ENCODE data around the gene SIM2.
"Not testable (repeated sequence)": the region's sequence is repeated elsewhere in the genome, so short reads cannot be mapped to it uniquely, and the experiment has no call there.

The SIM2 gene

DNA sequence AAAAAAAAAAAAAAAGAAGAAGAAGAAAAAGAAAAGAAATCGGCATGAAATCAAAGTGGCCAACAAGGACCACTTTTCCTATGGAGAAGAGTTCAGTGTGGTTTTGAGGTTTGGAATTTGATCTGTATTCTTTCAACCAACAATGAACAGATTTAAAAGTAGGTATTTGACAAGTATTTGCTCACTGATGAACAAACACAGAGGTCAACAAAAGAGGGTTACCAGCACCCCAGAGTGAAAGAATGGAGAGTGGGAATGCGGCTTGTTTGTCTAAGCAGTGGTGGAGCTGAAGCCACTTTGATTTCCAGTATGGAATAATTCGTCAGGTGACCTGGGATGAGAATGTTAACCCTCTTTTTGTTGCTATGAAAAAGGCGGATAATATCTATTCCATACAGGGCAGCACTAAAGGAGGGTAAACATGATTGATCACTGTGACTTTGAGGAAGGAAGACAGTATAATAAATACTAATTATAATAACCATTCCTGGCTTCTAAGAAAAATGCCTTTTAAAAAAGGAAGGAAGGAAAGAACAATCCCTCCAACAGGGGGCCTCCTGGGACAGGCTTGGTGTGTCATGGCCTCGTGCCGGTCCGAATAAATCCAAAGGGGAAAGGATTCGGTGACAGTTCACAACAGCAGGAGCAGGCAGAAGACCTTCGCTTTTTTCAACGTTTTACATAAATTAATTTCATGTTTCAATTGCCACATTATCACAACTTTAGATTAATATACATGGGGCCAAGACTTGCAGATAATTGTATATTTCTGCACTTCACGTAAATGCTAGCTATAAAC, 37.2 kb upstream of the SIM2 start:
- DNase-seq (ENCODE audit: low read depth) = peak; percentile 46
- TF ChIP-seq, protein P1, sequence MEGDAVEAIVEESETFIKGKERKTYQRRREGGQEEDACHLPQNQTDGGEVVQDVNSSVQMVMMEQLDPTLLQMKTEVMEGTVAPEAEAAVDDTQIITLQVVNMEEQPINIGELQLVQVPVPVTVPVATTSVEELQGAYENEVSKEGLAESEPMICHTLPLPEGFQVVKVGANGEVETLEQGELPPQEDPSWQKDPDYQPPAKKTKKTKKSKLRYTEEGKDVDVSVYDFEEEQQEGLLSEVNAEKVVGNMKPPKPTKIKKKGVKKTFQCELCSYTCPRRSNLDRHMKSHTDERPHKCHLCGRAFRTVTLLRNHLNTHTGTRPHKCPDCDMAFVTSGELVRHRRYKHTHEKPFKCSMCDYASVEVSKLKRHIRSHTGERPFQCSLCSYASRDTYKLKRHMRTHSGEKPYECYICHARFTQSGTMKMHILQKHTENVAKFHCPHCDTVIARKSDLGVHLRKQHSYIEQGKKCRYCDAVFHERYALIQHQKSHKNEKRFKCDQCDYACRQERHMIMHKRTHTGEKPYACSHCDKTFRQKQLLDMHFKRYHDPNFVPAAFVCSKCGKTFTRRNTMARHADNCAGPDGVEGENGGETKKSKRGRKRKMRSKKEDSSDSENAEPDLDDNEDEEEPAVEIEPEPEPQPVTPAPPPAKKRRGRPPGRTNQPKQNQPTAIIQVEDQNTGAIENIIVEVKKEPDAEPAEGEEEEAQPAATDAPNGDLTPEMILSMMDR (conservative IDR thresholded peaks at IDR 0.05; ENCODE audit: low read depth, low read length) = peak; percentile 75
- H3K4me3 ChIP-seq (ENCODE audit: low read depth, low read length) = no peak overlapping the region

DNA sequence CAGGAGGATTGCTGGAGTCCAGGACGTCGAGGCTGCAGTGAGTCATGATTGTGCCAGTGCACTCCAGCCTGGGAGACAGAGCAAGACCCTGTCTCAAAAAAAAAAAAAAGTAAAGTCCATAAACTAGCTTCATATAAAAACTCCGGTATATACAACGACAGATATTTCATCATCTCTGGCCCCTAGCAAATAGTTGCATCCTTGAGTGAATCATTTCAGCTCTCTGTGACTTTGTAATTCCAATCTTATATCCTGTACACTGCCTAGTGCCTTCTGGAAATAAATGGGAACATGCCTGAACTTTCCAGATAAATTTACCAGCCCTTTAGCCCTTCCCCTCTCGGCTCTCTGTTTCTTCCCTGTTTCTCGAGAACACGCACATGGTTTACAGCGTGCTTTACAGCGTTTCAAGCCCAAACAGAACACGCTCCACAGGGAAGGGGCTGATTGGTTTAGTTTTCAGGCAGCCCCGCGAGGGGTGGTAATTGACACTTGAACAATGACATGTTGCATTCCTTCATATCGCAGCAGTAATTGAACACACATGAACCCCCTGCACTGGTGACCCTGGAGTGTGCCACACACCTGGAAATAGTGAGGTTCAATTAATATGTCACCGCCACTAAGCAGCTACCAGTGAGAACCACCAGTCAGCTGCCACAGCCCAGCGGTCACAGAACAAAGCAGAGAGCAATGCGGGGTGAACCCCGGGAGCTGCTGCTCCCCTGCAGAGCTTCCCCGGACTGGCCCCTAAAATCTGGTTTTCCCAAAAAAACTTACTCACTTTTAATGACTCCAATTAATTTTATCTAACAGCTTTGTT, 35.7 kb upstream of the SIM2 start:
- no peak overlapping the region for H3K4me3 ChIP-seq (ENCODE audit: low read depth, low read length)
- TF ChIP-seq, protein P1 (conservative IDR thresholded peaks at IDR 0.05; ENCODE audit: low read depth, low read length) = no peak
- DNase-seq (ENCODE audit: low read depth) = peak; percentile 30

DNA sequence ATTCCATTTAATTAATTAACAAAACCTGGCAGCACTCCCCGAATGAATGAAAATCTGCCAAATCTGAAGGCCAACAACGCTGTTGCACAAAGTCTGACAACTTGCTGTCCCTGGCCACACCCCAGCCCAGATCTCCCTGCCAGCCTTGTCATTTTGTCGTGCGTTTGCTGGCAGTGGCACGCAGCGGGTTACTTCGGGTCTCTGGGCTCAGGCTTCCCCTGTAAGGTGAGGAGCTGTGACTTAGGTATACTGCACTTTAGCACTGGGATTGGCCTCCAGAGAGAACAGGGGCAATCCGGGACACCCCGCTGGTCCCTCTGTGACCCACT, 34.3 kb upstream of the SIM2 start:
- TF ChIP-seq, protein P1 (conservative IDR thresholded peaks at IDR 0.05; ENCODE audit: low read depth, low read length) = no peak
- no peak overlapping the region for H3K4me3 ChIP-seq (ENCODE audit: low read depth, low read length)
- no peak for DNase-seq (ENCODE audit: low read depth)

DNA sequence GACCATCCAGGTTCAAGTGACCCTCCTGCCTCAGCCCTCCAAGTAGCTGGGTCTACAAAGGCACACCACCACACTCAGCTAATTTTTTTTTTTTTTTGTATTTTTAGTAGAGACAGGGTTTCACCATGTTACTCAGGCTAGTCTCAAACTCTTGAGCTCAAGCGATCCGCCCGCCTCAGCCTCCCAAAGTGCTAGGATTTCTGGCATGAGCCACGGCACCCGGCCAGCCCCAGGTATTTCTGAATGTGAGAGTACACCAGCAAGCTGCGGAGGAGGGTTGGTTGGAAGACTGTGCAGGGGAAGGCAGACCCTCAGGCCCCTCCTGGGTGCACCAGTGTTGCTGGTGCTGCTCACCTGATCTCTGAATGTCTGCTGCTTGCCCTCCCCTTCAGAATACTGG, 33.1 kb upstream of the SIM2 start:
- no peak overlapping the region for H3K4me3 ChIP-seq (ENCODE audit: low read depth, low read length)
- TF ChIP-seq, protein P1 (conservative IDR thresholded peaks at IDR 0.05; ENCODE audit: low read depth, low read length) = no peak
- DNase-seq (ENCODE audit: low read depth) = no peak

DNA sequence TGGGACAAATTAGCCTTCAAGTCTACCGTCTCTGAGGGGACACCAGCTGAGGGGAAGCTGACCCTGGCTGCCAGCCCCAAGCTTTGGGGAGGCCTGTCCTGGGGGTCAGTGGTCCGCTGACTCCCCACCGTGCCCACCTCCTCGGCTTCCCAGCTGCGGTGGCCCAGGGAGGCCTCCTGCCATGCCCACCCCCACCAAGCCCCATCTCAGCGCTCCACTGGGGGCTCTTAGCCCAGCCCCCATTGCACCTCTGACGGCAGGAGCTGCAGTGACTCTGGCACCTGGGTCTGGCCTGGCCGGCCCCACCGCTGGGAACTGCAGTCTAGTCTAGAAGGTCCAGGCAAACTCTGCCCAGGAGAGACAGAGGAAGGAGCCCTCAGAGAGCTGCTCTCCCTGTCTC, 30.2 kb upstream of the SIM2 start:
- TF ChIP-seq, protein P1 (conservative IDR thresholded peaks at IDR 0.05; ENCODE audit: low read depth, low read length) = no peak
- no peak for DNase-seq (ENCODE audit: low read depth)
- H3K4me3 ChIP-seq (ENCODE audit: low read depth, low read length) = no peak overlapping the region

DNA sequence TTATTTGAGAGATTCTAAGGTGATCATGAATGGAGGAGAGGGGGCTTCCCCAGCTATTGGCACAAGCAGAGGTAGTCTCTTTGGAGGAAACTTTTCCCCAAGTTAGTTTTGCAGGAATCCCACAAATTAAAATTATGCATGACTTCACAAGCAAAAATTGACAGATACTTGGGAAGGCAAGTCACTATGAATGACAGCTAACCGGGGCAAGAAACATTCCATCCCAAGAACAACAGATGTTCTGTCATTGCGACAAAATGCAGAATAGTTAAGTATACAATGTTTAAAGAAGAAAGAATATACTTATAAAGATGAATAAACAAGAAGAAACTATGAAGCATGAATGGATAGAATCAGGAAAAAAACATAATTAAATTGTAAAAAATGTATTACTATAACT, 27.1 kb upstream of the SIM2 start:
- no peak overlapping the region for H3K4me3 ChIP-seq (ENCODE audit: low read depth, low read length)
- no peak for DNase-seq (ENCODE audit: low read depth)
- TF ChIP-seq, protein P1 (conservative IDR thresholded peaks at IDR 0.05; ENCODE audit: low read depth, low read length) = no peak

DNA sequence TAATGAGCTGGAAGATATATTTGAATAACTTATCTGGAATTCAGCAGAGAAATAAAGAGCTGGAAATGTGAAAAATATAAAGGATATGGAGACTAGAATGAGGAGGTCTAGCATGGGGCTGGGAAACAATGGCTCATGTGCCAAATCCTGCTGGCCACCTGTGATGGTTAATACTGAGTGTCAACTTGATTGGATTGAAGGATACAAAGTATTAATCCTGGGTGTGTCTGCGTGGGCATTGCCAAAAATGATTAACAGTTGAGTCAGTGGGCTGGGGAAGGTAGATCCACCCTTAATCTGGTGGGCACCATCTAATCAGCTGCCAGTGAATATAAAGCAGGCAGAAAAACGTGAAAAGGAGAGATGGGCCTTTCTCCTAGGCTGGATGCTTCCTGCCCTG, 26.6 kb upstream of the SIM2 start:
- not testable (repeated sequence) for H3K4me3 ChIP-seq (ENCODE audit: low read depth, low read length); DNase-seq (ENCODE audit: low read depth)
